Endothelial cell of umbilical vein (primary cell): ENCODE results near the gene ZNF423.

Source experiments
- CTCF ChIP-seq, 2 donors: IDR thresholded peaks; 1 replicate in 1 of 2; 2 replicates in 1 of 2; pipeline ENCODE4 v1.5.1; 2011; ENCODE audit warnings: low read length in 2 of 2, mild to moderate bottlenecking in 2 of 2, moderate library complexity in 2 of 2, control low read depth in 1 of 2, inconsistent platforms in 1 of 2, low read depth in 1 of 2; ENCODE audit not compliant: insufficient read depth in 1 of 2; ENCODE audit errors: extremely low read depth in 1 of 2
- EZH2 ChIP-seq: IDR thresholded peaks from 2 replicates; pipeline ENCODE4 v1.6.1; 2012; ENCODE audit warnings: borderline replicate concordance, low read depth, mild to moderate bottlenecking, moderate library complexity, low read length, inconsistent platforms; ENCODE audit not compliant: severe bottlenecking
- FOS ChIP-seq: IDR thresholded peaks from 2 replicates; pipeline ENCODE4 v1.6.1; 2011; ENCODE audit warnings: mild to moderate bottlenecking, low read length, moderate library complexity, borderline replicate concordance; ENCODE audit not compliant: insufficient read depth
- GATA2 ChIP-seq: IDR thresholded peaks from 2 replicates; pipeline ENCODE4 v1.7.0; 2011; ENCODE audit warnings: low read depth, mild to moderate bottlenecking, moderate library complexity, mixed read lengths, low read length; ENCODE audit not compliant: insufficient read length, insufficient read depth
- JUN ChIP-seq: IDR thresholded peaks from 2 replicates; pipeline ENCODE4 v1.6.1; 2011; ENCODE audit warnings: borderline replicate concordance, low read depth; ENCODE audit not compliant: insufficient read length, insufficient read depth
- MYC ChIP-seq: IDR thresholded peaks from one replicate; pipeline ENCODE4 v1.6.1; 2011; ENCODE audit warnings: mild to moderate bottlenecking, low read depth, low read length
- POLR2A ChIP-seq: IDR thresholded peaks from 2 replicates; pipeline ENCODE4 v1.6.1; 2012; ENCODE audit warnings: low read depth, mild to moderate bottlenecking, control low read depth, low read length
- POLR2AphosphoS5 ChIP-seq: IDR thresholded peaks from 2 replicates; pipeline ENCODE4 v1.6.1; 2012; ENCODE audit warnings: low read depth, mild to moderate bottlenecking, control low read depth, low read length, moderate library complexity; ENCODE audit not compliant: insufficient read depth

DNA sequence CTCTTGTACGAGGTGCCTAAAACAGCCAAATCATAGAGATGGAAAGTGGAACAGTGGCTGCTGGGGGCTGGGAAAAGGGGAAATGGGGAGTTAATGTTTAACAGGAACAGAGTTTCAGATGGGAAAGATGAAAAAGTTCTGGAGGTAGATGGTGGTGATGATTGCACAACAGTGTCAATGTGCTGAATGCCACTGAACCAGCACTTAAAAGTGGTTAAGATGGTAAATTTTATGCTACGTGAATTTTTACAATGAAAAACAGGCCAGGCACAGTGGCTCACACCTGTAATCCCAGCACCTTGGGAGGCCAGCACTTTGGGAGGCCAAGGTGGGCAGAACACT, 351.9 kb downstream of the ZNF423 start:
- no peak for TF ChIP-seq CTCF (IDR thresholded peaks at IDR 0.05; ENCODE audit: extremely low read depth in 1 of 2, insufficient read depth in 1 of 2, low read depth in 1 of 2, low read length in 2 of 2)
- no peak for TF ChIP-seq MYC
- no peak for TF ChIP-seq EZH2
- TF ChIP-seq POLR2A, result no peak
- TF ChIP-seq GATA2, result no peak
- TF ChIP-seq FOS, result no peak
- no peak for TF ChIP-seq JUN
- TF ChIP-seq POLR2AphosphoS5, result no peak
